Keratinocyte (primary cell): ENCODE measurements around the gene RNF130. TPM values are rescaled to one million over a fixed set of nuclear protein-coding genes. Genes with fewer than 3 reads are reported as not detected.

Experiments
- DNase-seq: peaks from one replicate; pipeline ENCODE4 v3.0.0-alpha.2; 2011; ENCODE audit warnings: low read depth, missing footprints, low spot score
- FAIRE-seq: peaks from 2 replicates; lab custom pipeline; 2011; peaks lifted over from hg19 to GRCh38; lab: Jason Lieb, UNC
- H2AFZ ChIP-seq: 2 replicates; pipeline ENCODE4 v1.6.0; 2012; ENCODE audit warnings: low read length, control low read depth, inconsistent platforms; ENCODE audit not compliant: control insufficient read depth
- H3K27ac ChIP-seq: 2 replicates; pipeline ENCODE4 v1.5.1; 2011; ENCODE audit warnings: low read length; ENCODE audit not compliant: control insufficient read depth, insufficient read depth
- H3K27me3 ChIP-seq: 3 replicates; pipeline ENCODE4 v1.6.0; 2011; ENCODE audit warnings: low read length; ENCODE audit not compliant: control insufficient read depth, insufficient read depth; ENCODE audit errors: extremely low read depth
- H3K36me3 ChIP-seq, 2 experiments: 2 replicates in 1 of 2; 3 replicates in 1 of 2; pipeline ENCODE4 v1.5.1; 2011; ENCODE audit warnings: low read length in 2 of 2, mild to moderate bottlenecking in 1 of 2; ENCODE audit not compliant: control insufficient read depth in 2 of 2, insufficient read depth in 2 of 2; ENCODE audit errors: extremely low read depth in 1 of 2
- H3K4me1 ChIP-seq: 3 replicates; pipeline ENCODE4 v1.5.1; 2011; ENCODE audit warnings: low read length; ENCODE audit not compliant: control insufficient read depth, insufficient read depth; ENCODE audit errors: extremely low read depth
- H3K4me2 ChIP-seq: 3 replicates; pipeline ENCODE4 v1.6.0; 2011; ENCODE audit warnings: low read depth, low read length; ENCODE audit not compliant: control insufficient read depth, insufficient read depth; ENCODE audit errors: extremely low read depth
- H3K4me3 ChIP-seq, 3 experiments: fragments of 200-600 bp in 1 of 3; sonication (generic) in 1 of 3; 2 replicates in 2 of 3; 3 replicates in 1 of 3; pipeline ENCODE4 v1.5.1; 2011 to 2016; ENCODE audit warnings: low read length in 3 of 3, mild to moderate bottlenecking in 3 of 3, control low read depth in 2 of 3, inconsistent platforms in 1 of 3, low read depth in 1 of 3, mixed read lengths in 1 of 3, mixed run types in 1 of 3, moderate library complexity in 1 of 3; ENCODE audit not compliant: control insufficient read depth in 2 of 3, insufficient read depth in 2 of 3; ENCODE audit errors: extremely low read depth in 1 of 3
- H3K79me2 ChIP-seq: 2 replicates; pipeline ENCODE4 v1.6.0; 2012; ENCODE audit warnings: low read length; ENCODE audit not compliant: control insufficient read depth, insufficient read depth
- H3K9ac ChIP-seq: 3 replicates; pipeline ENCODE4 v1.6.0; 2011; ENCODE audit warnings: low read length; ENCODE audit not compliant: control insufficient read depth, insufficient read depth; ENCODE audit errors: extremely low read depth
- H3K9me1 ChIP-seq: 3 replicates; pipeline ENCODE4 v1.6.0; 2011; ENCODE audit warnings: low read length; ENCODE audit not compliant: control insufficient read depth, insufficient read depth; ENCODE audit errors: extremely low read depth
- H3K9me3 ChIP-seq: 2 replicates; pipeline ENCODE4 v1.5.1; 2012; ENCODE audit warnings: low read depth, low read length; ENCODE audit not compliant: control insufficient read depth
- H4K20me1 ChIP-seq: 3 replicates; pipeline ENCODE4 v1.6.0; 2011; ENCODE audit warnings: low read length; ENCODE audit not compliant: control insufficient read depth, insufficient read depth; ENCODE audit errors: extremely low read depth
- EZH2 ChIP-seq: IDR thresholded peaks from one replicate; pipeline ENCODE4 v1.6.1; 2012; ENCODE audit warnings: inconsistent platforms, mild to moderate bottlenecking, low read length, moderate library complexity
- dilution Hi-C: fragments of 300-500 bp; cut with MboI; formaldehyde crosslinking; loops from one replicate; pipeline ENCODE4 v1.7.0; 2020; ENCODE audit warnings: low sequenced_read_pairs; ENCODE audit not compliant: extremely low pct_ligation_motif_present
- polyA plus RNA-seq, 5 experiments: library from polyadenylated mRNA; depleted of rRNA in 3 of 5; stranded (reverse) in 3 of 5; stranded (forward) in 1 of 5; unstranded in 1 of 5; fragments of >200 nt; gene quantifications; 1 replicate in 1 of 5; 2 replicates in 3 of 5; 3 replicates in 1 of 5; pipeline versions ENCODE4 v1.2.1 to v1.2.3, GENCODE V29; 2011 to 2012; ENCODE audit warnings: missing spikeins in 2 of 5, low read depth in 1 of 5, low replicate concordance in 1 of 5
- TF ChIP-seq, protein P1 (sequence below), 3 experiments: IDR thresholded peaks in 1 of 3; conservative IDR thresholded peaks in 1 of 3; optimal IDR thresholded peaks in 1 of 3; 2 replicates in 2 of 3; 3 replicates in 1 of 3; pipeline versions ENCODE3 to v1.5.1; 2011; ENCODE audit warnings: low read length in 3 of 3, mild to moderate bottlenecking in 3 of 3, moderate library complexity in 2 of 3, control low read depth in 1 of 3, inconsistent platforms in 1 of 3; ENCODE audit not compliant: insufficient read depth in 2 of 3; ENCODE audit errors: extremely low read depth in 1 of 3

Gene RNF130
- polyA plus RNA-seq, 1 donor (not counting 4 experiments of a cell fraction or from before 2014, with no cell fraction given), result 20.0 TPM

DNA sequence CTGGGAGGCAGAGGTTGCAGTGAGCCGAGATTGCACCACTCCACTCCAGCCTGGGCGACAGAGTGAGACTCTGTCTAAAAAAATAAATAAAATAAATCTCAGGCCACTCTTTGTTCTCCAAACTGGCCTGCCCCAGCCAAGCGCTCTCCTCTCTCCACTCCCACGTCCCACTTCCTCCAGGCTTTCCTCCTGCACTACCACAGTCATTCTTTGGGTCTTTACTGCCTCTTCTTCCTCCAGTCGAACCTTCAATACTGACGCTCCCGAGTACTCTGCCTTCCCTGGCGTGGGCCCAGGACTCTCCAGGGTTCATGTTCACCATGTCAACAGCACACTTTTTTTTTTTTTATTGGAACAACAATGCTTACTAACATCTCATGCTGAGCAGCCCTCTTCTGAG lies 23.9 kb downstream of the RNF130 start:
- H3K9me1 ChIP-seq, result no peaks in the 10 kb centered on the region
- H3K9me3 ChIP-seq, result no peaks in the 10 kb centered on the region
- H3K9ac ChIP-seq, result no peak overlapping the region
- dilution Hi-C loops, result no loop called here
- no peaks in the 10 kb centered on the region for H3K36me3 ChIP-seq
- H3K4me1 ChIP-seq, result no peaks in the 10 kb centered on the region
- no peak overlapping the region for H3K4me3 ChIP-seq
- TF ChIP-seq, protein P1, sequence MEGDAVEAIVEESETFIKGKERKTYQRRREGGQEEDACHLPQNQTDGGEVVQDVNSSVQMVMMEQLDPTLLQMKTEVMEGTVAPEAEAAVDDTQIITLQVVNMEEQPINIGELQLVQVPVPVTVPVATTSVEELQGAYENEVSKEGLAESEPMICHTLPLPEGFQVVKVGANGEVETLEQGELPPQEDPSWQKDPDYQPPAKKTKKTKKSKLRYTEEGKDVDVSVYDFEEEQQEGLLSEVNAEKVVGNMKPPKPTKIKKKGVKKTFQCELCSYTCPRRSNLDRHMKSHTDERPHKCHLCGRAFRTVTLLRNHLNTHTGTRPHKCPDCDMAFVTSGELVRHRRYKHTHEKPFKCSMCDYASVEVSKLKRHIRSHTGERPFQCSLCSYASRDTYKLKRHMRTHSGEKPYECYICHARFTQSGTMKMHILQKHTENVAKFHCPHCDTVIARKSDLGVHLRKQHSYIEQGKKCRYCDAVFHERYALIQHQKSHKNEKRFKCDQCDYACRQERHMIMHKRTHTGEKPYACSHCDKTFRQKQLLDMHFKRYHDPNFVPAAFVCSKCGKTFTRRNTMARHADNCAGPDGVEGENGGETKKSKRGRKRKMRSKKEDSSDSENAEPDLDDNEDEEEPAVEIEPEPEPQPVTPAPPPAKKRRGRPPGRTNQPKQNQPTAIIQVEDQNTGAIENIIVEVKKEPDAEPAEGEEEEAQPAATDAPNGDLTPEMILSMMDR (optimal IDR thresholded peaks at IDR 0.05 in 1 of 3, IDR thresholded peaks at IDR 0.05 in 1 of 3, conservative IDR thresholded peaks at IDR 0.05 in 1 of 3; ENCODE audit: extremely low read depth in 1 of 3, insufficient read depth in 2 of 3, low read length in 3 of 3), result no peak
- no peak for TF ChIP-seq EZH2
- H3K4me2 ChIP-seq, result no peak overlapping the region
- H3K27me3 ChIP-seq, result no peaks in the 10 kb centered on the region
- H3K79me2 ChIP-seq, result peaks cover 2% of the 10 kb centered on the region
- no peaks in the 10 kb centered on the region for H4K20me1 ChIP-seq
- no peak for FAIRE-seq
- no peak for DNase-seq
- H2AFZ ChIP-seq, result no peak overlapping the region
- H3K27ac ChIP-seq, result no peak overlapping the region

DNA sequence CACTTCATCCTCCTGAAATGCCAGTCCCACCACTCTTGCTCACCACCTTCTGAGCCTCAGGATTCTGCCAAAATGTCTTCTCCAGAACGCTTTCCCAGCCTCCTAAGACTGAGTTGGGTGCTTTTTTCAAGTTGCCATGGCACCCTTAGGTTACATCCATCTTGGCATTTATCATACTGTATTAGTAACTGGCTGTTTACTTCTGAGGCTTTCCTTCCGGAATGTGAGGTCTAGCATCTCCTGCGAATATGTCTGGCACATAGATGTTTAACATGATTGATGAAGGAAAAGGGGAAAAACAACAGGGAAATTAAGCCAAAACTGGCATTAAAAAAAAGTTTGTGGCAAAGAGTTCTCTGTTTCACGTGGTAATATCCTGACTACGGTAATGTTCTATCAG lies 24.9 kb downstream of the RNF130 start:
- H3K27ac ChIP-seq, result no peak overlapping the region
- no peaks in the 10 kb centered on the region for H3K27me3 ChIP-seq
- H3K4me2 ChIP-seq, result no peak overlapping the region
- dilution Hi-C loops, result no loop called here
- no peaks in the 10 kb centered on the region for H3K4me1 ChIP-seq
- H3K9ac ChIP-seq, result no peak overlapping the region
- no peaks in the 10 kb centered on the region for H4K20me1 ChIP-seq
- FAIRE-seq (no peak), DNase-seq (no peak)
- TF ChIP-seq EZH2, result no peak
- TF ChIP-seq, protein P1 (optimal IDR thresholded peaks at IDR 0.05 in 1 of 3, IDR thresholded peaks at IDR 0.05 in 1 of 3, conservative IDR thresholded peaks at IDR 0.05 in 1 of 3; ENCODE audit: extremely low read depth in 1 of 3, insufficient read depth in 2 of 3, low read length in 3 of 3), result no peak
- no peak overlapping the region for H2AFZ ChIP-seq
- H3K36me3 ChIP-seq, result no peaks in the 10 kb centered on the region
- H3K79me2 ChIP-seq, result peaks cover 2% of the 10 kb centered on the region
- H3K9me3 ChIP-seq, result no peaks in the 10 kb centered on the region
- H3K9me1 ChIP-seq, result no peaks in the 10 kb centered on the region
- H3K4me3 ChIP-seq, result no peak overlapping the region
